Hepatocyte (in vitro differentiated cells): ENCODE data around the gene TAS2R38. TPM values are rescaled to one million over a fixed set of nuclear protein-coding genes. Genes with fewer than 3 reads are reported as not detected.

Experiments
- DNase-seq: peaks from one replicate; pipeline ENCODE4 v3.0.0-alpha.2; 2016; ENCODE audit warnings: low spot score
- H2AFZ ChIP-seq: fragments of 200-600 bp; sonication (generic); 2 replicates; pipeline ENCODE4 v1.6.0; 2016; ENCODE audit warnings: antibody characterized with exemption, mild to moderate bottlenecking
- H3K27ac ChIP-seq: fragments of 200-600 bp; sonication (generic); 2 replicates; pipeline ENCODE4 v1.5.1; 2016; ENCODE audit warnings: mild to moderate bottlenecking
- H3K27me3 ChIP-seq: fragments of 200-600 bp; sonication (generic); 2 replicates; pipeline ENCODE4 v1.6.1; 2016
- H3K36me3 ChIP-seq: fragments of 200-600 bp; sonication (generic); replicated peaks from 2 replicates; pipeline ENCODE4 v1.5.1; 2016; ENCODE audit warnings: low read depth; ENCODE audit not compliant: insufficient read depth
- H3K4me1 ChIP-seq: fragments of 200-600 bp; sonication (generic); 2 replicates; pipeline ENCODE4 v1.5.1; 2016; ENCODE audit warnings: mild to moderate bottlenecking, moderate library complexity; ENCODE audit not compliant: insufficient read depth
- H3K4me2 ChIP-seq: fragments of 200-600 bp; sonication (generic); 2 replicates; pipeline ENCODE4 v1.6.0; 2016
- H3K4me3 ChIP-seq: fragments of 200-600 bp; sonication (generic); 2 replicates; pipeline ENCODE4 v1.5.1; 2016; ENCODE audit warnings: mild to moderate bottlenecking
- H3K79me2 ChIP-seq: fragments of 200-600 bp; sonication (generic); 2 replicates; pipeline ENCODE4 v1.6.0; 2017; ENCODE audit warnings: mild to moderate bottlenecking
- H3K9me2 ChIP-seq: fragments of 200-600 bp; sonication (generic); replicated peaks from 2 replicates; pipeline ENCODE4 v1.6.0; 2017; ENCODE audit warnings: mild to moderate bottlenecking; ENCODE audit not compliant: insufficient read depth
- H3K9me3 ChIP-seq: fragments of 200-600 bp; sonication (generic); 2 replicates; pipeline ENCODE4 v1.5.1; 2016; ENCODE audit warnings: low read depth, mild to moderate bottlenecking
- H4K20me1 ChIP-seq: fragments of 200-600 bp; sonication (generic); 2 replicates; pipeline ENCODE4 v1.6.0; 2016; ENCODE audit warnings: mild to moderate bottlenecking; ENCODE audit not compliant: insufficient read depth, poor library complexity, severe bottlenecking
- CTCF ChIP-seq: fragments of 200-600 bp; sonication (generic); IDR thresholded peaks from 2 replicates; pipeline ENCODE4 v1.5.1; 2016; ENCODE audit warnings: antibody characterized with exemption, mild to moderate bottlenecking; ENCODE audit not compliant: poor library complexity
- EZH2 ChIP-seq: fragments of 200-600 bp; sonication (generic); IDR thresholded peaks from 2 replicates; pipeline ENCODE4 v1.6.1; 2016; ENCODE audit warnings: antibody characterized with exemption, mild to moderate bottlenecking, borderline replicate concordance
- EZH2phosphoT487 ChIP-seq: fragments of 200-600 bp; sonication (generic); IDR thresholded peaks from one replicate; pipeline ENCODE4 v1.6.1; 2018; ENCODE audit warnings: antibody characterized with exemption, mild to moderate bottlenecking, low read depth, moderate library complexity; ENCODE audit not compliant: unreplicated experiment, severe bottlenecking
- WGBS: methylation state at CpG from one replicate; pipeline ENCODE4 v1.1.6; 2016; ENCODE audit warnings: low lambda C conversion rate; ENCODE audit errors: missing lambda C conversion rate; 5-methylcytosine and 5-hydroxymethylcytosine counted together
- polyA plus RNA-seq: library from polyadenylated mRNA; unstranded; fragments of >200 nt; fragmentation: Nextera tagmentation; extraction: Ambion mirVana; gene quantifications from 2 replicates; pipeline ENCODE4 v1.2.1, GENCODE V29; 2016
- total RNA-seq: library from RNA; depleted of rRNA; stranded (reverse); fragments of >200 nt; gene quantifications from 2 replicates; pipeline ENCODE4 v1.2.3, GENCODE V29; 2014

TAS2R38 gene
- total and polyA plus RNA-seq, 2 experiments from 2014 or later, result not detected

- TF ChIP-seq EZH2 (no peak), CTCF (no peak), EZH2phosphoT487 (no peak)
These were observed 32.5 kb downstream of the TAS2R38 start for GRCh38 chr7:141941075-141941474.

GRCh38 chr7:141930211-141930610 lies 43.4 kb downstream of the TAS2R38 start:
- no peaks in the 10 kb centered on the region for H3K9me2 ChIP-seq
- no peaks in the 10 kb centered on the region for H3K4me1 ChIP-seq
- H3K4me2 ChIP-seq, result no peak overlapping the region
- 70% methylated on average over 5 of the region's 5 CpGs for WGBS
- no peak for DNase-seq
- H3K27ac ChIP-seq, result no peak overlapping the region
- no peaks in the 10 kb centered on the region for H3K9me3 ChIP-seq
- no peaks in the 10 kb centered on the region for H3K36me3 ChIP-seq
- no peak for TF ChIP-seq EZH2
- TF ChIP-seq CTCF, result no peak
- TF ChIP-seq EZH2phosphoT487, result no peak
- H3K27me3 ChIP-seq, result no peaks in the 10 kb centered on the region
- no peak overlapping the region for H2AFZ ChIP-seq
- no peaks in the 10 kb centered on the region for H3K79me2 ChIP-seq
- H3K4me3 ChIP-seq, result no peak overlapping the region
- no peaks in the 10 kb centered on the region for H4K20me1 ChIP-seq

More at GRCh38 chr7:141941075-141941474, 32.5 kb downstream of the TAS2R38 start:
- H3K27ac ChIP-seq, result no peak overlapping the region
- no peaks in the 10 kb centered on the region for H3K9me2 ChIP-seq
- H3K4me2 ChIP-seq, result no peak overlapping the region
- H2AFZ ChIP-seq, result no peak overlapping the region
- no peak overlapping the region for H3K4me3 ChIP-seq
- DNase-seq, result no peak
- H3K36me3 ChIP-seq, result no peaks in the 10 kb centered on the region
- peaks cover 4% of the 10 kb centered on the region for H3K9me3 ChIP-seq
- H3K79me2 ChIP-seq, result no peaks in the 10 kb centered on the region
- H4K20me1 ChIP-seq, result no peaks in the 10 kb centered on the region
- no peaks in the 10 kb centered on the region for H3K4me1 ChIP-seq
- 81% methylated on average over 3 of the region's 3 CpGs for WGBS
- H3K27me3 ChIP-seq, result no peaks in the 10 kb centered on the region

GRCh38 chr7:141928845-141929195 lies 44.8 kb downstream of the TAS2R38 start:
- no peak overlapping the region for H3K4me2 ChIP-seq
- no peaks in the 10 kb centered on the region for H3K27me3 ChIP-seq
- no peak overlapping the region for H2AFZ ChIP-seq
- H3K36me3 ChIP-seq, result no peaks in the 10 kb centered on the region
- no peaks in the 10 kb centered on the region for H3K9me3 ChIP-seq
- DNase-seq, result no peak
- no peaks in the 10 kb centered on the region for H3K79me2 ChIP-seq
- TF ChIP-seq EZH2 (no peak), EZH2phosphoT487 (no peak), CTCF (no peak)
- no peaks in the 10 kb centered on the region for H3K4me1 ChIP-seq
- WGBS, result 95% methylated on average over 3 of the region's 3 CpGs
- no peak overlapping the region for H3K4me3 ChIP-seq
- no peaks in the 10 kb centered on the region for H4K20me1 ChIP-seq
- H3K27ac ChIP-seq, result no peak overlapping the region
- H3K9me2 ChIP-seq, result no peaks in the 10 kb centered on the region

GRCh38 chr7:141928146-141928844 lies 45.3 kb downstream of the TAS2R38 start:
- no peak overlapping the region for H3K27ac ChIP-seq

More at GRCh38 chr7:141928146-141928844, 45.3 kb downstream of the TAS2R38 start:
- no peak overlapping the region for H3K4me3 ChIP-seq
- no peak for DNase-seq
- H3K4me2 ChIP-seq, result no peak overlapping the region
- WGBS, result 79% methylated on average over 2 of the region's 2 CpGs
- no peaks in the 10 kb centered on the region for H3K36me3 ChIP-seq
- H3K27me3 ChIP-seq, result no peaks in the 10 kb centered on the region
- no peak overlapping the region for H2AFZ ChIP-seq
- H3K79me2 ChIP-seq, result no peaks in the 10 kb centered on the region
- no peak for TF ChIP-seq EZH2phosphoT487
- TF ChIP-seq CTCF, result no peak
- no peak for TF ChIP-seq EZH2
- no peaks in the 10 kb centered on the region for H4K20me1 ChIP-seq
- no peaks in the 10 kb centered on the region for H3K9me2 ChIP-seq
- H3K9me3 ChIP-seq, result no peaks in the 10 kb centered on the region
- no peaks in the 10 kb centered on the region for H3K4me1 ChIP-seq
